Ascending aorta (tissue), 2 donors: ENCODE measurements around the gene PTPN3. TPM values are rescaled to one million over a fixed set of nuclear protein-coding genes. Genes with fewer than 3 reads are reported as not detected.

Source experiments
- DNase-seq, 2 donors: peaks; one replicate each; pipeline ENCODE4 v3.0.0-alpha.2; 2019; ENCODE audit warnings: low spot score in 2 of 2
- H3K27ac ChIP-seq, 2 donors: fragments of 200-600 bp; sonication (generic); one replicate each; pipeline ENCODE4 v1.5.1; 2016 to 2017; ENCODE audit warnings: mild to moderate bottlenecking in 1 of 2
- H3K27me3 ChIP-seq: fragments of 200-600 bp; sonication (generic); one replicate; pipeline ENCODE4 v1.5.1; 2017
- H3K36me3 ChIP-seq, 2 donors: fragments of 200-600 bp; sonication (generic); one replicate each; pipeline ENCODE4 v1.5.1; 2016
- H3K4me1 ChIP-seq, 2 donors: fragments of 200-600 bp; sonication (generic); one replicate each; pipeline ENCODE4 v1.5.1; 2016 to 2017; ENCODE audit warnings: mild to moderate bottlenecking in 1 of 2
- H3K4me3 ChIP-seq, 2 donors: fragments of 200-600 bp; sonication (generic); one replicate each; pipeline ENCODE4 v1.5.1; 2016 to 2017; ENCODE audit warnings: mild to moderate bottlenecking in 1 of 2
- H3K9me3 ChIP-seq, 2 donors: fragments of 200-600 bp; sonication (generic); one replicate each; pipeline ENCODE4 v1.5.1; 2016
- CTCF ChIP-seq, 3 experiments: fragments of 200-600 bp in 2 of 3; fragments of 450-650 bp in 1 of 3; sonication (generic) in 2 of 3; IDR thresholded peaks; one replicate each; pipeline ENCODE4 v1.5.1; 2016 to 2019; ENCODE audit warnings: antibody characterized with exemption in 3 of 3, mild to moderate bottlenecking in 1 of 3, moderate library complexity in 1 of 3
- intact Hi-C: fragments of 100-400 bp; cut with DNase I; formaldehyde crosslinking; loops from one replicate; pipeline ENCODE4 v1.15.1; 2023
- total RNA-seq: library from RNA; depleted of rRNA; stranded (reverse); fragments of >200 nt; gene quantifications from one replicate; pipeline ENCODE4 v1.1.0, GENCODE V29; 2016

The PTPN3 gene
- total RNA-seq, 1 donor from 2014 or later, result 4.3 TPM

- H3K4me1 ChIP-seq, result no peaks in the 10 kb centered on the region
- no peak overlapping the region for H3K27ac ChIP-seq
- DNase-seq, result no peak
- no peak for TF ChIP-seq CTCF (IDR thresholded peaks at IDR 0.05)
- no peaks in the 10 kb centered on the region for H3K27me3 ChIP-seq
- no peak overlapping the region for H3K4me3 ChIP-seq
- intact Hi-C loops, result no loop called here
- H3K36me3 ChIP-seq, result peaks cover 7 to 39% of the 10 kb centered on the region in 2 donors
- H3K9me3 ChIP-seq, result no peaks in the 10 kb centered on the region
These were observed 83.9 kb downstream of the PTPN3 start for GRCh38 chr9:109414125-109414785.

- peak in 2 of 3 experiments; percentile 46 to 50 for TF ChIP-seq CTCF (IDR thresholded peaks at IDR 0.05)
- no peaks in the 10 kb centered on the region for H3K4me1 ChIP-seq
- no peak overlapping the region for H3K27ac ChIP-seq
- no peaks in the 10 kb centered on the region for H3K9me3 ChIP-seq
- H3K4me3 ChIP-seq, result no peak overlapping the region
- intact Hi-C loops, result no loop called here
- no peaks in the 10 kb centered on the region for H3K27me3 ChIP-seq
- no peak for DNase-seq
- peaks cover 4 to 42% of the 10 kb centered on the region in 2 donors for H3K36me3 ChIP-seq
These were observed 86.2 kb downstream of the PTPN3 start for GRCh38 chr9:109411798-109412352.

GRCh38 chr9:109411069-109411761, 86.9 kb downstream of the PTPN3 start:
- Histone ChIP-seq H3K27ac (no peak overlapping the region), H3K36me3 (peaks cover 10 to 49% of the 10 kb centered on the region in 2 donors), H3K4me1 (no peaks in the 10 kb centered on the region), H3K27me3 (no peaks in the 10 kb centered on the region), H3K9me3 (no peaks in the 10 kb centered on the region), H3K4me3 (no peak overlapping the region)
- no peak for TF ChIP-seq CTCF (IDR thresholded peaks at IDR 0.05)
- no peak for DNase-seq
- intact Hi-C loops, result no loop called here

- intact Hi-C loops, result no loop called here
- Histone ChIP-seq H3K27me3 (no peaks in the 10 kb centered on the region), H3K4me3 (no peak overlapping the region), H3K36me3 (peaks cover 23 to 60% of the 10 kb centered on the region in 2 donors), H3K27ac (no peak overlapping the region), H3K4me1 (no peaks in the 10 kb centered on the region), H3K9me3 (no peaks in the 10 kb centered on the region)
- no peak for TF ChIP-seq CTCF (IDR thresholded peaks at IDR 0.05)
- DNase-seq, result no peak
These were observed 88.2 kb downstream of the PTPN3 start for GRCh38 chr9:109409773-109410397.

- H3K27me3 ChIP-seq, result no peaks in the 10 kb centered on the region
- intact Hi-C loops, result no loop called here
- no peak overlapping the region for H3K27ac ChIP-seq
- peaks cover 29 to 67% of the 10 kb centered on the region in 2 donors for H3K36me3 ChIP-seq
- H3K9me3 ChIP-seq, result no peaks in the 10 kb centered on the region
- TF ChIP-seq CTCF (IDR thresholded peaks at IDR 0.05), result no peak
- no peak overlapping the region for H3K4me3 ChIP-seq
- no peak for DNase-seq
- no peaks in the 10 kb centered on the region for H3K4me1 ChIP-seq
These were observed 89.2 kb downstream of the PTPN3 start for GRCh38 chr9:109408759-109409462.
